ENCODE measurements around the gene GET4. TPM values are rescaled to one million over a fixed set of nuclear protein-coding genes. Genes with fewer than 3 reads are reported as not detected.

The GET4 gene
- total RNA-seq, 1 experiment from 2014 or later: 44.8 TPM

DNA sequence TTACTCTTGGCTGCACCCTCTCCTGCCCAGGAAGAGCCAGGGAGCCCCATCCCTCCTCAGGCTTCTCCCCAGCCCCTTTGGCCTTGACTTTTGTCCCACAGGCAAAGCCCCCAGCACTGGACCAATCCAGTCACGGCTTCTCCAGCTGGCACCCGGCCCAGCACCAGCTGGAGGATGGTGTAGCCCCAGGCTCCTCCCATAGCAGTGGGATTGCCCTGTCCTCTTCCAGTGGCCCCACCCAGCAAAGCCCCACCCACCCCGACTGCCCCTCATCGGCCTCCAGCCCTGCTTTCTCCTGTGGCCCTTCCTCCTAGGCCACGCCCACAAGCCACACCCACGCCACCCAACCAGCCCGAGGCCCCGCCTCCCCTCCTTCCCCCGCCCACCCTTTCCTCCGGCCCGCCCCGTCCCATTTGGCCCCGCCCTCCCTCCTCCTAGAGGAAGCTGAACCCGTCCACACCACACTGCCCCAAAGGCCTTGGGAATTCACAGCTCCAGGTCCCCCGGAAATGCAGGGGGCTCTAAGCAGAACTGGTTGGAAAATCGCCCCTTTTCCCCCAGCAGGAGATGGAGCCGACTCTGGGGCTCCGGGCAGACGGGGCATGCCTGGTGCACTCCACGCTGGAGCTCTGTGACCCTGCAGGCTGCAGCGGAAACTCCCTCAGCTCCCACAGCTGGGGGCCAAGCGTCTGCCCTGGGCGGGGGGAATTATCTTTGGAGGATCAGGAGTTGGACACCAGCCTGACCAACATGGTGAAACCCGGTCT lies 25.2 kb downstream of the GET4 start:
- Histone ChIP-seq H3K27me3 (ENCODE audit: insufficient read depth, low read length) (0 out of 2 replicates have a peak, but pooled peaks cover 2% of the 10 kb centered on the region), H3K4me1 (ENCODE audit: control insufficient read depth in 1 of 2, insufficient read depth in 2 of 2, low read length in 2 of 2) (peaks cover 7 to 9% of the 10 kb centered on the region in 2 experiments), H3K9me3 (ENCODE audit: control insufficient read depth in 1 of 2, insufficient read depth in 1 of 2, low read depth in 1 of 2, low read length in 2 of 2) (no peaks in the 10 kb centered on the region), H3K27ac (ENCODE audit: low read depth, low read length) (peak overlapping the region; percentile 35; the same call in 1 of the 2 replicates), H2AFZ (ENCODE audit: low read depth, low read length, poor library complexity, severe bottlenecking) (no peak overlapping the region), H3K9me2 (ENCODE audit: insufficient read depth) (no peaks in the 10 kb centered on the region), H4K20me1 (ENCODE audit: insufficient read depth) (no peaks in the 10 kb centered on the region), H3K36me3 (ENCODE audit: control insufficient read depth in 1 of 2, insufficient read depth in 2 of 2, low read length in 2 of 2) (peaks cover 1 to 4% of the 10 kb centered on the region in 2 experiments; a peak in 2 of 4 replicates), H3K4me2 (ENCODE audit: low read length) (peak overlapping the region; percentile 47), H3K9ac (ENCODE audit: low read length) (no peak overlapping the region), H3K79me2 (ENCODE audit: insufficient read depth, low read length) (no peaks in the 10 kb centered on the region), H3K4me3 (replicated peaks in 1 of 2; ENCODE audit: low read depth in 1 of 2, low read length in 2 of 2) (no peak overlapping the region)
- intact Hi-C loops (cut with micrococcal nuclease): loop anchor here (10.0 kb wide), 1 partner anchor 163 kb away; no protein-coding TSS in a partner anchor
- RAD21 ChIA-PET (ENCODE audit: low non-redundant PET in 1 of 2, low total read pairs in 2 of 2, uncharacterized antibody in 2 of 2, unreplicated experiment in 2 of 2): interaction anchor here in 1 of 2 experiments (0.6 to 1.2 kb wide), 3 partner anchors 47 to 281 kb away, joined by 3 to 5 read pairs (median 4); partner anchors contain the start of gene COX19
- ATAC-seq (peak; percentile 92), DNase-seq (ENCODE audit: low read depth, low spot score) (peak; percentile 76)
- POLR2A ChIA-PET: interaction anchor here (0.6 to 1.3 kb wide), 2 partner anchors 44 to 272 kb away, joined by 3 read pairs; no protein-coding TSS in a partner anchor
- no TSS peak for BruUV-seq (replicated peaks)
- CTCF ChIA-PET: no interaction called here
- TF ChIP-seq MAX (IDR thresholded peaks at IDR 0.05) (no peak), ELF1 (IDR thresholded peaks at IDR 0.05; ENCODE audit: borderline replicate concordance, low read depth) (no peak), RAD21 (IDR thresholded peaks at IDR 0.05; ENCODE audit: low read depth) (no peak), TCF7L2 (IDR thresholded peaks at IDR 0.05; ENCODE audit: borderline replicate concordance, extremely low read depth, insufficient read depth, insufficient read length) (no peak), CEBPB (IDR thresholded peaks at IDR 0.05; ENCODE audit: low read depth) (no peak), ZNF274 (IDR thresholded peaks at IDR 0.05; ENCODE audit: low read depth, low read length) (no peak), ZBTB33 (IDR thresholded peaks at IDR 0.05; ENCODE audit: extremely low read depth, insufficient replicate concordance, low read length) (no peak), EGR1 (IDR thresholded peaks at IDR 0.05; ENCODE audit: low read depth) (no peak), ZFX (IDR thresholded peaks at IDR 0.05) (no peak), FOSL1 (IDR thresholded peaks at IDR 0.05; ENCODE audit: low read depth) (no peak), POLR2A (IDR thresholded peaks at IDR 0.05; ENCODE audit: borderline replicate concordance, extremely low read depth, insufficient read depth, insufficient read length) (no peak), JUND (IDR thresholded peaks at IDR 0.05) (no peak)
